HG02678 (cell line): ENCODE results near the gene TRERF1.
A peak's percentile ranks its signal among the peaks of the same experiment; 100 is the strongest.
"Not testable (repeated sequence)": the region's sequence is repeated elsewhere in the genome, so short reads cannot be mapped to it uniquely, and the experiment has no call there.

Experiments
- ATAC-seq: cut with Tn5 transposase; IDR thresholded peaks from one replicate; pipeline ENCODE4 v1.9.1; 2021; ENCODE audit warnings: mild to moderate bottlenecking, moderate library complexity; ENCODE audit not compliant: unreplicated experiment

The TRERF1 gene

GRCh38 chr6:42232035-42232434, 219.7 kb downstream of the TRERF1 start:
- no peak for ATAC-seq

- ATAC-seq = no peak
Observed at GRCh38 chr6:42230345-42231321, 221.1 kb downstream of the TRERF1 start.

GRCh38 chr6:42229506-42230119, 222.1 kb downstream of the TRERF1 start:
- ATAC-seq = no peak

GRCh38 chr6:42228305-42228704, 223.4 kb downstream of the TRERF1 start:
- no peak for ATAC-seq

GRCh38 chr6:42227173-42227850, 224.4 kb downstream of the TRERF1 start:
- no peak for ATAC-seq

GRCh38 chr6:42226645-42227143, 225.0 kb downstream of the TRERF1 start:
- no peak for ATAC-seq

GRCh38 chr6:42226161-42226611, 225.5 kb downstream of the TRERF1 start:
- no peak for ATAC-seq

GRCh38 chr6:42225419-42225818, 226.3 kb downstream of the TRERF1 start:
- ATAC-seq = no peak

- no peak for ATAC-seq
Observed at GRCh38 chr6:42225029-42225339, 226.7 kb downstream of the TRERF1 start.

- ATAC-seq = peak; percentile 84
Observed at GRCh38 chr6:42224222-42225028, 227.3 kb downstream of the TRERF1 start.

GRCh38 chr6:42222448-42222847, 229.3 kb downstream of the TRERF1 start:
- ATAC-seq = no peak

GRCh38 chr6:42221546-42221945, 230.2 kb downstream of the TRERF1 start:
- no peak for ATAC-seq

GRCh38 chr6:42220807-42221206, 230.9 kb downstream of the TRERF1 start:
- ATAC-seq = no peak

GRCh38 chr6:42217519-42218367, 234.0 kb downstream of the TRERF1 start, which contains the start of gene MRPS10:
TSS of gene MRPS10 (minus strand) at chr6:42217861. CDS start at chr6:42217849, 12 bp downstream.
- ATAC-seq = peak; percentile 99

- no peak for ATAC-seq
Observed at GRCh38 chr6:42217157-42217518, 234.6 kb downstream of the TRERF1 start.

GRCh38 chr6:42216495-42216894, 235.2 kb downstream of the TRERF1 start:
- not testable (repeated sequence) for ATAC-seq

GRCh38 chr6:42212442-42212841, 239.3 kb downstream of the TRERF1 start:
- no peak for ATAC-seq

- no peak for ATAC-seq
Observed at GRCh38 chr6:42211726-42212125, 240.0 kb downstream of the TRERF1 start.

- ATAC-seq = no peak
Observed at GRCh38 chr6:42210551-42210950, 241.2 kb downstream of the TRERF1 start.

- ATAC-seq = not testable (repeated sequence)
Observed at GRCh38 chr6:42207559-42207958, 244.2 kb downstream of the TRERF1 start.
